GM12878 (cell line): Measurements from ENCODE around the gene PSMB10. TPM values are rescaled to one million over a fixed set of nuclear protein-coding genes. Genes with fewer than 3 reads are reported as not detected.

Experiments
- ATAC-seq: fragments of 200-7000 bp; cut with Tn5 transposase; 3 replicates; pipeline ENCODE4 v1.9.1; 2020; ENCODE audit warnings: mild to moderate bottlenecking, moderate library complexity
- BruUV-seq: library from RNA; stranded (reverse); fragments of 400-500 nt; replicated peaks from 2 replicates; lab custom pipeline; 2021; lab: Mats Ljungman, UMichigan
- CTCF ChIA-PET: fragments of 300-600 bp; sonication (Branson Sonifier 250); formaldehyde crosslinking; extraction: SDS; loops from one replicate; lab custom pipeline; 2021; ENCODE audit warnings: inconsistent platforms; lab: Yijun Ruan, JAX
- POLR2A ChIA-PET: fragments of 350-600 bp; formaldehyde crosslinking; extraction: SDS; loops from one replicate; lab custom pipeline; 2021; ENCODE audit warnings: inconsistent platforms; lab: Charles Lee
- RAD21 ChIA-PET: fragments of 300-600 bp; sonication (Branson Sonifier 250); formaldehyde crosslinking; loops from one replicate; lab custom pipeline; 2023; ENCODE audit warnings: antibody characterized with exemption; ENCODE audit not compliant: unreplicated experiment; lab: Charles Lee
- SMC1A ChIA-PET: fragments of 300-600 bp; sonication (Branson Sonifier 250); formaldehyde crosslinking; loops from one replicate; lab custom pipeline; 2023; ENCODE audit not compliant: unreplicated experiment, uncharacterized antibody; lab: Charles Lee
- DNase-seq: peaks from one replicate; pipeline ENCODE4 v3.0.0-alpha.2; 2011; ENCODE audit warnings: low read depth, low spot score
- FAIRE-seq: peaks from 3 replicates; lab custom pipeline; 2011; peaks lifted over from hg19 to GRCh38; lab: Jason Lieb, UNC
- H2AFZ ChIP-seq: 2 replicates; pipeline ENCODE4 v1.6.0; 2011; ENCODE audit warnings: low read depth, low read length, control low read depth; ENCODE audit not compliant: control insufficient read depth
- H3K27ac ChIP-seq: 2 replicates; pipeline ENCODE4 v1.5.1; 2011; ENCODE audit warnings: control low read depth; ENCODE audit not compliant: control insufficient read depth, insufficient read depth
- H3K27me3 ChIP-seq, 2 experiments: replicated peaks in 1 of 2; 2 replicates each; pipeline versions ENCODE4 v1.6.0 to v1.6.1; 2011; ENCODE audit warnings: low read length in 1 of 2; ENCODE audit not compliant: control insufficient read depth in 2 of 2, insufficient read depth in 2 of 2
- H3K36me3 ChIP-seq, 2 experiments: 2 replicates each; pipeline ENCODE4 v1.5.1; 2011; ENCODE audit warnings: low read length in 1 of 2; ENCODE audit not compliant: control insufficient read depth in 2 of 2, insufficient read depth in 2 of 2
- H3K4me1 ChIP-seq: 2 replicates; pipeline ENCODE4 v1.6.1; 2011; ENCODE audit warnings: mild to moderate bottlenecking, low read length, moderate library complexity, mixed read lengths; ENCODE audit not compliant: control insufficient read depth, insufficient read depth
- H3K4me2 ChIP-seq: 2 replicates; pipeline ENCODE4 v1.6.0; 2011; ENCODE audit warnings: control low read depth; ENCODE audit not compliant: control insufficient read depth, insufficient read depth
- H3K4me3 ChIP-seq: fragments of 200-600 bp; sonication (generic); 2 replicates; pipeline ENCODE4 v1.5.1; 2016
- H3K79me2 ChIP-seq: 2 replicates; pipeline ENCODE4 v1.6.0; 2011; ENCODE audit warnings: low read length; ENCODE audit not compliant: control insufficient read depth, insufficient read depth
- H3K9ac ChIP-seq: 2 replicates; pipeline ENCODE4 v1.8.0; 2011; ENCODE audit warnings: low read length, control low read depth, mixed read lengths; ENCODE audit not compliant: control insufficient read depth, insufficient read depth
- H3K9me3 ChIP-seq: replicated peaks from 3 replicates; pipeline ENCODE4 v1.5.1; 2011; ENCODE audit warnings: mild to moderate bottlenecking, low read length; ENCODE audit not compliant: control insufficient read depth, insufficient read depth
- H4K20me1 ChIP-seq: 2 replicates; pipeline ENCODE4 v1.6.0; 2011; ENCODE audit not compliant: control insufficient read depth, insufficient read depth
- GATAD2B ChIP-seq: fragments of 450-650 bp; conservative IDR thresholded peaks from 2 replicates; pipeline ENCODE4 v1.6.1; 2017; ENCODE audit warnings: low read depth, mild to moderate bottlenecking, moderate library complexity
- KDM1A ChIP-seq: fragments of 200-600 bp; sonication (generic); IDR thresholded peaks from 2 replicates; pipeline ENCODE4 v1.6.1; 2016; ENCODE audit warnings: borderline replicate concordance
- NFIC ChIP-seq: IDR thresholded peaks from 2 replicates; pipeline ENCODE4 v1.6.1; 2012; ENCODE audit warnings: low read depth, mild to moderate bottlenecking, inconsistent platforms, low read length, moderate library complexity
- PAX5 ChIP-seq: IDR thresholded peaks from 2 replicates; pipeline ENCODE4 v1.6.1; 2011; ENCODE audit warnings: low read depth, low read length, borderline replicate concordance
- SIN3A ChIP-seq: IDR thresholded peaks from 2 replicates; pipeline ENCODE4 v1.6.1; 2012; ENCODE audit warnings: low read depth, low read length, improper control_type of control experiment
- ZBED1 ChIP-seq: IDR thresholded peaks from 2 replicates; pipeline ENCODE4 v1.6.1; 2016; ENCODE audit warnings: borderline replicate concordance
- ZNF384 ChIP-seq: IDR thresholded peaks from 2 replicates; pipeline ENCODE4 v1.6.1; 2012; ENCODE audit warnings: low read depth, mild to moderate bottlenecking, low read length, improper control_type of control experiment, borderline replicate concordance
- WGBS: methylation state at CpG from one replicate; pipeline ENCODE4 v1.1.6; 2016; ENCODE audit warnings: low lambda C conversion rate; ENCODE audit not compliant: insufficient replicate concordance, insufficient coverage; ENCODE audit errors: missing lambda C conversion rate; 5-methylcytosine and 5-hydroxymethylcytosine counted together
- in situ Hi-C: fragments of 300-500 bp; cut with MboI; formaldehyde crosslinking; loops from 9 replicates; pipeline ENCODE4 v1.14.3; 2018; ENCODE audit warnings: mixed read lengths
- intact Hi-C: fragments of 100-400 bp; cut with micrococcal nuclease; formaldehyde crosslinking; loops from one replicate; pipeline ENCODE4 v1.14.2; 2022; ENCODE audit not compliant: unreplicated experiment
- polyA plus RNA-seq, 11 experiments: library from polyadenylated mRNA; depleted of rRNA in 4 of 11; unstranded in 6 of 11; stranded (reverse) in 5 of 11; fragments of >200 nt; fragmentation: Nextera tagmentation in 4 of 11; fragmentation: Illumina TruSeq in 1 of 11; extraction: Ambion mirVana in 4 of 11; extraction: Trizol in 1 of 11; gene quantifications; 1 replicate in 1 of 11; 2 replicates in 10 of 11; pipeline versions ENCODE4 v1.2.1 to v1.2.3, GENCODE V29; 2011 to 2016; ENCODE audit warnings: inconsistent platforms in 2 of 11, missing spikeins in 2 of 11, low read depth in 1 of 11
- total RNA-seq, 4 experiments: library from RNA; depleted of rRNA in 3 of 4; stranded (reverse); fragments of >200 nt in 3 of 4; fragmentation: Illumina TruSeq in 1 of 4; extraction: Trizol in 1 of 4; gene quantifications; 2 replicates each; pipeline versions ENCODE4 v1.2.1 to v1.2.3, GENCODE V29; 2013 to 2021
- TF ChIP-seq, protein P1 (sequence below): IDR thresholded peaks from 2 replicates; pipeline ENCODE4 v1.6.1; 2012; ENCODE audit warnings: improper control_type of control experiment, low read depth, low read length; ENCODE audit not compliant: insufficient replicate concordance
- TF ChIP-seq, protein P2 (sequence below): fragments of 450-650 bp; formaldehyde crosslinking; IDR thresholded peaks from 2 replicates; pipeline ENCODE4 v1.5.0; 2022; ENCODE audit warnings: mild to moderate bottlenecking, missing genetic modification characterization
- TF ChIP-seq, protein P3 (sequence below): fragments of 450-650 bp; IDR thresholded peaks from 2 replicates; pipeline ENCODE4 v1.6.1; 2018; ENCODE audit warnings: mild to moderate bottlenecking, low read depth, moderate library complexity; ENCODE audit not compliant: partially characterized antibody

The PSMB10 gene
- total and polyA plus RNA-seq, 10 of the 15 experiments (the other 5 are each of a cell fraction or from before 2014, with no cell fraction given), result 24.1 to 308 (median 151) TPM

DNA sequence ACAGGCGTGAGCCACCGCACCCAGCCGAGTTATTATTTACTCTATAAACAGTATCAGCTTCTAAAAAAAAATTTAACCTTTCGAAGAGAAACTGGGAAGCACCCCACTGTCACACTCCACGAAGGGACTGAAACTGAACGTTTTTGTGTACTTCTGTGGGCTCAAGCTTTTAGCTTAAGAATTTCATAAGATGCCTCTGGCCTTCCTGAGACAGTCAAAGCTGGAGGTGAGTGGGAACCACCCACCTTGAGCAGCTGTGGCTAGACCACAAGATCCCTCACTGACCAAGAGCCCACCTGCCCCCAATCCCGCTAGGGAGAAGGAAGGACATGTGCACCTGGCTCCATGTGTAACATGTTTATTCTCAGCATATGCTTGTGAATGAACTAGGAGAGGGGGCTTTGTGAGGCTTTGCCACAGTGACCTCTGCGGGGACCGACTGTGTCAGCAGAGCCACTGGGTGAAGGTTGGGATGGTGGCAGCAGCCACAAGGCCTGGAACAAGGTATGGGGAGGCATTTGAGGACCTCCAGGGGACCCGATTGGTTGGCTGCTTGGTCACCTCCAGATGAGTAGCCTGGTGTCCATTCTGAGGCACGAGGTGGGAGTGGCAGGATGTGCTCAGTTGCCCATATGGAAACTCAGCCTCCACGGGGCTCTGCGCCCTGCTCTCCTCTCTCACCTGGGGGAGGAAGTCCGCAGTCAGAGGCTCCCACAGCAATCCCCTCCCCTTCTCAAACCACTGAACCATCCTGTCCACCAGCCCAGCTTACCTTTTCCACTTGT is 38.9 kb upstream of the PSMB10 start:
- no peaks in the 10 kb centered on the region for H3K9me3 ChIP-seq
- in situ Hi-C loops, result no loop called here
- FAIRE-seq (peak; percentile 76), ATAC-seq (peak; percentile 73), DNase-seq (no peak)
- H3K4me3 ChIP-seq, result no peak overlapping the region
- H3K27ac ChIP-seq, result peak overlapping the region; percentile 13; the same call in 1 of the 2 replicates
- H3K27me3 ChIP-seq, result no peaks in the 10 kb centered on the region; a peak in 1 of 4 replicates
- WGBS, result 13% methylated on average over 14 of the region's 14 CpGs
- RAD21 ChIA-PET, result no interaction called here
- no peaks in the 10 kb centered on the region for H3K79me2 ChIP-seq
- H3K36me3 ChIP-seq, result no peaks in the 10 kb centered on the region
- BruUV-seq, result no TSS peak
- peak overlapping the region; percentile 63 for H3K4me2 ChIP-seq
- peak overlapping the region; percentile 35; the same call in 1 of the 2 replicates for H2AFZ ChIP-seq
- POLR2A ChIA-PET, result interaction anchor here (0.6 to 1.6 kb wide), 3 partner anchors 8 to 40 kb away, joined by 4 to 5 read pairs (median 4); no protein-coding TSS in a partner anchor
- intact Hi-C loops, result no loop called here
- peaks cover 22% of the 10 kb centered on the region for H3K4me1 ChIP-seq
- 0 out of 2 replicates have a peak overlapping the region, but pooled peaks have one; percentile 10 for H3K9ac ChIP-seq
- CTCF ChIA-PET, result interaction anchor here (0.6 to 1.1 kb wide), 4 partner anchors 8 to 65 kb away, joined by 3 to 4 read pairs (median 4); no protein-coding TSS in a partner anchor
- SMC1A ChIA-PET, result interaction anchor here (0.8 to 1.4 kb wide), 2 partner anchors 8 to 11 kb away, joined by 4 to 7 read pairs; no protein-coding TSS in a partner anchor
- no peaks in the 10 kb centered on the region for H4K20me1 ChIP-seq
- TF ChIP-seq ZBED1, result 0 out of 2 replicates have a peak, but pooled peaks have one; percentile 30
- TF ChIP-seq KDM1A, result no peak
- no peak for TF ChIP-seq SIN3A
- TF ChIP-seq, protein P1, sequence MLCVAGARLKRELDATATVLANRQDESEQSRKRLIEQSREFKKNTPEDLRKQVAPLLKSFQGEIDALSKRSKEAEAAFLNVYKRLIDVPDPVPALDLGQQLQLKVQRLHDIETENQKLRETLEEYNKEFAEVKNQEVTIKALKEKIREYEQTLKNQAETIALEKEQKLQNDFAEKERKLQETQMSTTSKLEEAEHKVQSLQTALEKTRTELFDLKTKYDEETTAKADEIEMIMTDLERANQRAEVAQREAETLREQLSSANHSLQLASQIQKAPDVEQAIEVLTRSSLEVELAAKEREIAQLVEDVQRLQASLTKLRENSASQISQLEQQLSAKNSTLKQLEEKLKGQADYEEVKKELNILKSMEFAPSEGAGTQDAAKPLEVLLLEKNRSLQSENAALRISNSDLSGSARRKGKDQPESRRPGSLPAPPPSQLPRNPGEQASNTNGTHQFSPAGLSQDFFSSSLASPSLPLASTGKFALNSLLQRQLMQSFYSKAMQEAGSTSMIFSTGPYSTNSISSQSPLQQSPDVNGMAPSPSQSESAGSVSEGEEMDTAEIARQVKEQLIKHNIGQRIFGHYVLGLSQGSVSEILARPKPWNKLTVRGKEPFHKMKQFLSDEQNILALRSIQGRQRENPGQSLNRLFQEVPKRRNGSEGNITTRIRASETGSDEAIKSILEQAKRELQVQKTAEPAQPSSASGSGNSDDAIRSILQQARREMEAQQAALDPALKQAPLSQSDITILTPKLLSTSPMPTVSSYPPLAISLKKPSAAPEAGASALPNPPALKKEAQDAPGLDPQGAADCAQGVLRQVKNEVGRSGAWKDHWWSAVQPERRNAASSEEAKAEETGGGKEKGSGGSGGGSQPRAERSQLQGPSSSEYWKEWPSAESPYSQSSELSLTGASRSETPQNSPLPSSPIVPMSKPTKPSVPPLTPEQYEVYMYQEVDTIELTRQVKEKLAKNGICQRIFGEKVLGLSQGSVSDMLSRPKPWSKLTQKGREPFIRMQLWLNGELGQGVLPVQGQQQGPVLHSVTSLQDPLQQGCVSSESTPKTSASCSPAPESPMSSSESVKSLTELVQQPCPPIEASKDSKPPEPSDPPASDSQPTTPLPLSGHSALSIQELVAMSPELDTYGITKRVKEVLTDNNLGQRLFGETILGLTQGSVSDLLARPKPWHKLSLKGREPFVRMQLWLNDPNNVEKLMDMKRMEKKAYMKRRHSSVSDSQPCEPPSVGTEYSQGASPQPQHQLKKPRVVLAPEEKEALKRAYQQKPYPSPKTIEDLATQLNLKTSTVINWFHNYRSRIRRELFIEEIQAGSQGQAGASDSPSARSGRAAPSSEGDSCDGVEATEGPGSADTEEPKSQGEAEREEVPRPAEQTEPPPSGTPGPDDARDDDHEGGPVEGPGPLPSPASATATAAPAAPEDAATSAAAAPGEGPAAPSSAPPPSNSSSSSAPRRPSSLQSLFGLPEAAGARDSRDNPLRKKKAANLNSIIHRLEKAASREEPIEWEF, result no peak
- TF ChIP-seq ZNF384, result no peak
- no peak for TF ChIP-seq GATAD2B
- TF ChIP-seq, protein P2, sequence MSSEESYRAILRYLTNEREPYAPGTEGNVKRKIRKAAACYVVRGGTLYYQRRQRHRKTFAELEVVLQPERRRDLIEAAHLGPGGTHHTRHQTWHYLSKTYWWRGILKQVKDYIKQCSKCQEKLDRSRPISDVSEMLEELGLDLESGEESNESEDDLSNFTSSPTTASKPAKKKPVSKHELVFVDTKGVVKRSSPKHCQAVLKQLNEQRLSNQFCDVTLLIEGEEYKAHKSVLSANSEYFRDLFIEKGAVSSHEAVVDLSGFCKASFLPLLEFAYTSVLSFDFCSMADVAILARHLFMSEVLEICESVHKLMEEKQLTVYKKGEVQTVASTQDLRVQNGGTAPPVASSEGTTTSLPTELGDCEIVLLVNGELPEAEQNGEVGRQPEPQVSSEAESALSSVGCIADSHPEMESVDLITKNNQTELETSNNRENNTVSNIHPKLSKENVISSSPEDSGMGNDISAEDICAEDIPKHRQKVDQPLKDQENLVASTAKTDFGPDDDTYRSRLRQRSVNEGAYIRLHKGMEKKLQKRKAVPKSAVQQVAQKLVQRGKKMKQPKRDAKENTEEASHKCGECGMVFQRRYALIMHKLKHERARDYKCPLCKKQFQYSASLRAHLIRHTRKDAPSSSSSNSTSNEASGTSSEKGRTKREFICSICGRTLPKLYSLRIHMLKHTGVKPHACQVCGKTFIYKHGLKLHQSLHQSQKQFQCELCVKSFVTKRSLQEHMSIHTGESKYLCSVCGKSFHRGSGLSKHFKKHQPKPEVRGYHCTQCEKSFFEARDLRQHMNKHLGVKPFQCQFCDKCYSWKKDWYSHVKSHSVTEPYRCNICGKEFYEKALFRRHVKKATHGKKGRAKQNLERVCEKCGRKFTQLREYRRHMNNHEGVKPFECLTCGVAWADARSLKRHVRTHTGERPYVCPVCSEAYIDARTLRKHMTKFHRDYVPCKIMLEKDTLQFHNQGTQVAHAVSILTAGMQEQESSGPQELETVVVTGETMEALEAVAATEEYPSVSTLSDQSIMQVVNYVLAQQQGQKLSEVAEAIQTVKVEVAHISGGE (CRISPR knock-in tag), result no peak
- TF ChIP-seq NFIC, result peak; percentile 79
- peak; percentile 52; the same call in 1 of the 2 replicates for TF ChIP-seq PAX5
- TF ChIP-seq, protein P3, sequence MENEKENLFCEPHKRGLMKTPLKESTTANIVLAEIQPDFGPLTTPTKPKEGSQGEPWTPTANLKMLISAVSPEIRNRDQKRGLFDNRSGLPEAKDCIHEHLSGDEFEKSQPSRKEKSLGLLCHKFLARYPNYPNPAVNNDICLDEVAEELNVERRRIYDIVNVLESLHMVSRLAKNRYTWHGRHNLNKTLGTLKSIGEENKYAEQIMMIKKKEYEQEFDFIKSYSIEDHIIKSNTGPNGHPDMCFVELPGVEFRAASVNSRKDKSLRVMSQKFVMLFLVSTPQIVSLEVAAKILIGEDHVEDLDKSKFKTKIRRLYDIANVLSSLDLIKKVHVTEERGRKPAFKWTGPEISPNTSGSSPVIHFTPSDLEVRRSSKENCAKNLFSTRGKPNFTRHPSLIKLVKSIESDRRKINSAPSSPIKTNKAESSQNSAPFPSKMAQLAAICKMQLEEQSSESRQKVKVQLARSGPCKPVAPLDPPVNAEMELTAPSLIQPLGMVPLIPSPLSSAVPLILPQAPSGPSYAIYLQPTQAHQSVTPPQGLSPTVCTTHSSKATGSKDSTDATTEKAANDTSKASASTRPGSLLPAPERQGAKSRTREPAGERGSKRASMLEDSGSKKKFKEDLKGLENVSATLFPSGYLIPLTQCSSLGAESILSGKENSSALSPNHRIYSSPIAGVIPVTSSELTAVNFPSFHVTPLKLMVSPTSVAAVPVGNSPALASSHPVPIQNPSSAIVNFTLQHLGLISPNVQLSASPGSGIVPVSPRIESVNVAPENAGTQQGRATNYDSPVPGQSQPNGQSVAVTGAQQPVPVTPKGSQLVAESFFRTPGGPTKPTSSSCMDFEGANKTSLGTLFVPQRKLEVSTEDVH, result no peak
